Measurements from ENCODE around the gene RGS16. TPM values are rescaled to one million over a fixed set of nuclear protein-coding genes. Genes with fewer than 3 reads are reported as not detected.

RGS16 gene
- total RNA-seq, 4 donors from 2014 or later = 1.1 to 2.2 (median 1.3) TPM

- TF ChIP-seq CTCF (IDR thresholded peaks at IDR 0.05) = no peak
- WGBS, 2 donors = 89 to 93% methylated on average over 7 of the region's 7 CpGs
- H3K36me3 ChIP-seq = no peaks in the 10 kb centered on the region
- peaks cover 0 to 3% (median 0%) of the 10 kb centered on the region in 3 donors for H3K4me1 ChIP-seq
- H3K27me3 ChIP-seq = no peaks in the 10 kb centered on the region
- no peak overlapping the region for H3K27ac ChIP-seq
- no peak for DNase-seq
- H3K9me3 ChIP-seq = no peaks in the 10 kb centered on the region
- no peak overlapping the region for H3K4me3 ChIP-seq
- intact Hi-C loops (cut with DNase I) = no loop called here
Observed at GRCh38 chr1:182649041-182649440, 44.9 kb upstream of the RGS16 start.

- H3K4me3 ChIP-seq = no peak overlapping the region
- H3K27ac ChIP-seq = no peak overlapping the region
- no peaks in the 10 kb centered on the region for H3K9me3 ChIP-seq
- TF ChIP-seq CTCF (IDR thresholded peaks at IDR 0.05) = no peak
- no peak for TF ChIP-seq POLR2A (IDR thresholded peaks at IDR 0.05)
- 25 to 60% methylated on average over 1 to 2 of the region's 2 CpGs for WGBS, 2 donors
- no peaks in the 10 kb centered on the region for H3K36me3 ChIP-seq
- H3K4me1 ChIP-seq = peaks cover 0 to 9% (median 0%) of the 10 kb centered on the region in 3 donors
- no peaks in the 10 kb centered on the region for H3K27me3 ChIP-seq
- intact Hi-C loops (cut with DNase I) = no loop called here
- DNase-seq = no peak
Observed at GRCh38 chr1:182646739-182647138, 42.5 kb upstream of the RGS16 start.

GRCh38 chr1:182644886-182645285 lies 40.7 kb upstream of the RGS16 start:
- intact Hi-C loops (cut with DNase I) = no loop called here
- H3K36me3 ChIP-seq = no peaks in the 10 kb centered on the region
- no peak for DNase-seq

GRCh38 chr1:182643699-182644098 lies 39.5 kb upstream of the RGS16 start:
- DNase-seq = no peak

More at GRCh38 chr1:182644886-182645285, 40.7 kb upstream of the RGS16 start:
- WGBS, 2 donors = 58 to 81% methylated on average over 3 to 4 of the region's 4 CpGs
- Histone ChIP-seq H3K4me1 (peaks cover 0 to 9% (median 0%) of the 10 kb centered on the region in 3 donors), H3K27ac (no peak overlapping the region), H3K4me3 (no peak overlapping the region), H3K9me3 (no peaks in the 10 kb centered on the region), H3K27me3 (no peaks in the 10 kb centered on the region)
- TF ChIP-seq CTCF (IDR thresholded peaks at IDR 0.05) = no peak
- no peak for TF ChIP-seq POLR2A (IDR thresholded peaks at IDR 0.05)

GRCh38 chr1:182642461-182642860 lies 38.3 kb upstream of the RGS16 start:
- Histone ChIP-seq H3K27me3 (no peaks in the 10 kb centered on the region), H3K4me3 (no peak overlapping the region), H3K9me3 (no peaks in the 10 kb centered on the region), H3K27ac (no peak overlapping the region), H3K36me3 (no peaks in the 10 kb centered on the region), H3K4me1 (peaks cover 0 to 9% (median 0%) of the 10 kb centered on the region in 3 donors)
- 90 to 93% methylated on average over 3 to 8 of the region's 8 CpGs for WGBS, 2 donors
- no peak for DNase-seq
- TF ChIP-seq CTCF (IDR thresholded peaks at IDR 0.05) = no peak
- no peak for TF ChIP-seq POLR2A (IDR thresholded peaks at IDR 0.05)
- intact Hi-C loops (cut with DNase I) = no loop called here

More at GRCh38 chr1:182643699-182644098, 39.5 kb upstream of the RGS16 start:
- Histone ChIP-seq H3K4me1 (peaks cover 0 to 9% (median 0%) of the 10 kb centered on the region in 3 donors), H3K9me3 (no peaks in the 10 kb centered on the region), H3K27ac (no peak overlapping the region), H3K4me3 (no peak overlapping the region), H3K36me3 (no peaks in the 10 kb centered on the region), H3K27me3 (no peaks in the 10 kb centered on the region)
- 58 to 67% methylated on average over 2 of the region's 3 CpGs for WGBS, 2 donors
- intact Hi-C loops (cut with DNase I) = no loop called here
- TF ChIP-seq POLR2A (IDR thresholded peaks at IDR 0.05) = no peak
- TF ChIP-seq CTCF (IDR thresholded peaks at IDR 0.05) = no peak
